GM18868 (cell line): Measurements from ENCODE around the gene COTL1.
"Not testable (repeated sequence)": the region's sequence is repeated elsewhere in the genome, so short reads cannot be mapped to it uniquely, and the experiment has no call there.

Source experiments
- ATAC-seq: cut with Tn5 transposase; IDR thresholded peaks from one replicate; pipeline ENCODE4 v1.9.1; 2021; ENCODE audit warnings: mild to moderate bottlenecking, moderate library complexity; ENCODE audit not compliant: unreplicated experiment

COTL1 gene

DNA sequence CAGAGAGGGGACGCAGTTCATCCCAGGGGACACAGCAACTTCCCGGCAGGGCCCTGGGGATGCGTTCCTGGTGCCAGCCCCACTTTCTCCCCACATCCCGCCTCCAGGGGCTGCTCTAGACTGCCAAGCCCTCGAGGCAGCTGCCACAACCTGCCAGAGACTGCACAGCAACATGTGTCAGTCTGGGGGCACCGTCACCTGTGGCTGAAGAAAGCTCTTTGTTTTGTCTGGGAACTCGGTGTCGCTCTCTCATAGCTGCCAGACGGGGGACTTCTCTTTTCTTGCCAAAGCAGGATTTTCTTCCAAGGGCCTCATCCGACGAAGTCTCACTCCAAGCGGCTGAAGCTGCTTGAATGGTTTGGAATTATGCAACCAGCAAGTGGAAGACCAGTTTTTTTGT, 43.7 kb downstream of the COTL1 start:
- no peak for ATAC-seq

DNA sequence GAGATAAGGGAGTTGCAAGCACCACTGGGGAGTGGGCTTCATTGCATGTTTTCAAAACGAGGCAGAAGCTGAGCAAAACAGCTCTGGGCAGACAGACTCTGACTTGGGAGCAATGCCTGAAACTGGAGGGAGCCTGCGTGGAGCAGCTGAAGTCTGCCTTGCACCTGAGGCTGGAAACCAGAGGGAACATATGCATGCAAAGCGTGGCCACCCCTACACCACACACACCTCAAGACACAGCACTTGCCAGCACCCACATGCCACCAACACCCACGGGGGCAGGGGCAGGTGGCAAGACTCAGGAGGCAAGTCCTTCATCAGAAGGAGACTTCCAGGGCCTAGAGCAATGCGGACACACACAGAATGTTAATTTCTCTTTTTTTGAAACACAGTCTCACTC, 45.8 kb downstream of the COTL1 start:
- no peak for ATAC-seq

DNA sequence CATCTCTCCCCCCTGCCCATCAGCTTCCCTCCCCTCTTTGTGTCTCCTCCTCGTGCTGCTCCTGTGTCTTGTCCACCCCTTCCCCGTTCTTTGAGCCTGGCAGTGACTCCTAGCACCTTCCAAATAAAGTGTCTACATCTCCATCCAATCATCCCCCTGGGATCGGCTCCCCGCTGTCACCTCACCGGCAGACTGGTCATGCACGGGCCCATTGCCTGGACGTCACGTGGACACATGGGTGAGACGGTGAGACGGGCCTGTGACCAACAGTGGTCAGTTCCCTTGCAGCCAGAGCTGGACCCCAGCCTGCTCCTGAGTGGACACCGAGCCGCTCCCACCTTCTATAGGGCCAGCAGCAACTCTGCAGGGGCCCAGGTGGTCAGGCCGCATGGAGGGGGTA, 46.4 kb downstream of the COTL1 start:
- ATAC-seq: no peak

DNA sequence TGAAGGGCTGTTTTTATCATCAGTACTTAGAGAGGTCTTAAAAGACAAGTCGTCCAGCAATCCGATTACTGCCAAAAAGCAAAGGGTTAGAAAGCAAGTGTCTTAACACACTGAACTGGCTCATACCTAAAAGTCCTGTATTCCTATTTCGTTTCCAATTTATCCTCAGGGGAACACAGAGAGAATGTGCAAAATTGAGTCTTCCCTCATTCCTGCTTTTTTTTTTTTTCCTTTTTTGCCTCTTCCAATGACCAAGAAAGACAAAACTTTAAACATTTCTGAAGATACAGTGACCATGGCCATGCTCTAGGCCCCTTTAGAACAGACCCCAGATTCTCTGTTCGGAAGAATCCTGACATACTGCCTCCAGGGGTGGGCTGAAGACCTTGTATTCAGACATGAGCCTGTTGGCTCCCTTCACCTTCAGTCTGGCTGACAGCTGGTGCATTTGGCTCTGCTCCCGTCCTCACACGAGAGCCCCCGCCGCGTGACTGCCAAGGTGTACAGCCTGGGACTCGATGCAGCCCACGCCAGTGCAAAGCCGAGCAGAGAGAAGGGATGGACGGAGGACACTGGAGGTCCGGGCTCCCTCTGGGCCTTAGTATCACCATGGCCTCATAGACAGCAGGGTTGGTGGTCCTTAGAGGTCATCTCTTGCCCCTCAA, 47.0 kb downstream of the COTL1 start:
- no peak for ATAC-seq

DNA sequence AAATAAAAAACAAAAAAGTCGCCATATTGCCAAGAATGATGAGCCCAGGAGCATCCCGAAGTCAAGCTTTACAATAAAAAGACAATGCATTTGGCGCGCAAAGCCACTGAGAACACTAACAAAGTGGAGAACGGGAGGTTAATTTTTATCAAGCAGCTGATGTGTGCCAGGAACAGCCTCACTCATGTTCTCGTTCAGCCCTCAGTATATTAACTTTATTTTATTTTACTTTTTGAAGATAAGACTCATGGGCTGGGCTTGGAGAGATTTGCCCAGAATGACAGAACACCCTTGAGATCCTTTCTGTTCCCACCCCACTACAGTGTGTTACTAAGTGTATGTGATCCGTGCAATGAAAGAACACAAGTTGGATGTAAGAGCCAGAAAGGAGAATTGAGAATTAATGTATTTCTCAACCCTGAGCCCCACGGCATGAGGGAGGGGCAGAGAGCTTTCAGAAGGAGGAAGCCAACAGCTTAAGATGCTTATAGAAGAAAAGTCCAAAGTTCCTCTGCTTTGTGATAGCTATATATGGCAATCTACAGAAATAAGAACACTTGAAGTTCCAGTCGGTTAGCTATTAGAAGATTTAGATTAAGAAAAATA, 48.4 kb downstream of the COTL1 start:
- no peak for ATAC-seq

DNA sequence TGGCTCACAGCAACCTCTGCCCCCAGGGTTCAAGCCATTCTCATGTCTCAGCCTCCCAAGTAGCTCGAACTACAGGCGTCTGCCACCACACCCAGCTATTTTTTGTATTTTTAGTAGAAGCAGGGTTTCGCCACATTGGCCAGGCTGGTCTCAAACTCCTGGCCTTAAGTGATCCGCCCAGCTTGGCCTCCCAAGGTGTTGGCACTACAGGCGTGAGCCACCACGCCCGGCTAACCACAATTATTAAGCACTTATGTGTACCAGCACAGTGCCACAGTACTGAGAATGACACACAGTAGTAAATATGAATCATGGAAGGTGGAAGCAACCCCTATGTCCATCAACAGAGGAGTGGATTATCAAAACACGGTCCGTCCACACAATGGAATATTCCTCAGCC, 49.8 kb downstream of the COTL1 start:
- ATAC-seq: no peak

DNA sequence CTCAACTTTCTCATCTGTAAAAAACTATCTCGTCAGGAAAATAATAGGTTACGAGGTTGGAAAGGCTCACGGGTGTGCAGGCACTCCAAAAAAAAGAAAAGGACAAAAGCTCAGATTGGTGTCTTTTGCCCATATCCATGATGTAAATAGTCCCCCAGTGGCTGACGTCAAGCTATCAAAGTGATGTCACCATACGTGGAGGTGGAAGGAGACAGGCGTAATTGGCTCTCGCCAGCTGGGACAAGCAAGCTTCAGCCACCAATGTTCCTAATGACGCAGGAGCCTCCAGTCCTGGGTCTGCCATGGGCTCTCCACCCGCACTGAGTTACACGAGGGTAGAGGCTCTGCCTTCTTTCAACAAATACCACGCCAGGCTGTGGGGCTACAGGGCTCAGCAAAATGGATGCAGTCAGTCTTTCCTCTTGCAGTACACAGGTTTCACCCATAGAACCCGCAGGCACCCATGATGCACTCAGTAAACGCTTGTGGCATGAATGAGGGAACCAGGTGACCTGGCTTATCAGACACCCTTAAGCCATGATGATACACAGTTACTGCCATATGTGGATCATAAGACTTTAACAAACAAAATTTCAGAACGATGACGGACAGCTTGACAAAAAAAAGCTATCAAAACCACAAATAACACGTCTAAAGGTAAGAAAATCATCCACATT, 50.5 kb downstream of the COTL1 start:
- no peak for ATAC-seq

DNA sequence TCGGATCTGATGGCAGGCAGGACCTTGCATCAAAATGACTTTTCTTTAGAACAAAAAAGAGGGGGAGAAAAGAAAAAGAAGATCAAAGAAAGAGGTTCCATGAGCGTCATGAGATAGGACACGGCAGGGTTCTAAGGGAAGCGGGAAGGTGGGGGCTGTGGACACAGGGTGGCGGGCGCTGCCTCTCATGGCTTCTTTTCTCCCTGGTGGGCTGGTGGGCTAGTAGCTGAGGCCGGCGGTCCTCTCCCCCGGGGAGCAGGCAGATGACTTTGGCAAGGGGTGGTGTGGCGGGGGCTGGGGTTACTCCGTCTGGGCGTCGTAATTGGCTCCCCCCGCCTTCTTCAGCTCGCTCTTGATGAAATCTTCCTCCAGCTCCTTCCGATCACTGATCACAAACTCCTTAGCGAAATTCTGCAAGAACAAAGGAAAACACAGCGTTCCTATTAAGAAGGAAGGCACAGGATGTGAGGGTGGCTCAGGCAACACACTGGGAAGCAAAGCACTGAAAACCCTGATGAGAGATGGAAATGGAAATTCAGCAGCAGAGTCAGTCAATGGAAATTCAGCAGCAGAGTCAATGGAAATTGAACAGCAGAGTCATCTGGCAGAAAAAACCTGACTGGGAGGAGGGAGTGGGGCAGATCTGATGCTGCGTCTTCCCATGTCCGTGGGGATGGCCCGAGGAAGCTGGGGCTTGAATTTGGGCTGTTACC, 51.2 kb downstream of the COTL1 start:
- no peak for ATAC-seq

DNA sequence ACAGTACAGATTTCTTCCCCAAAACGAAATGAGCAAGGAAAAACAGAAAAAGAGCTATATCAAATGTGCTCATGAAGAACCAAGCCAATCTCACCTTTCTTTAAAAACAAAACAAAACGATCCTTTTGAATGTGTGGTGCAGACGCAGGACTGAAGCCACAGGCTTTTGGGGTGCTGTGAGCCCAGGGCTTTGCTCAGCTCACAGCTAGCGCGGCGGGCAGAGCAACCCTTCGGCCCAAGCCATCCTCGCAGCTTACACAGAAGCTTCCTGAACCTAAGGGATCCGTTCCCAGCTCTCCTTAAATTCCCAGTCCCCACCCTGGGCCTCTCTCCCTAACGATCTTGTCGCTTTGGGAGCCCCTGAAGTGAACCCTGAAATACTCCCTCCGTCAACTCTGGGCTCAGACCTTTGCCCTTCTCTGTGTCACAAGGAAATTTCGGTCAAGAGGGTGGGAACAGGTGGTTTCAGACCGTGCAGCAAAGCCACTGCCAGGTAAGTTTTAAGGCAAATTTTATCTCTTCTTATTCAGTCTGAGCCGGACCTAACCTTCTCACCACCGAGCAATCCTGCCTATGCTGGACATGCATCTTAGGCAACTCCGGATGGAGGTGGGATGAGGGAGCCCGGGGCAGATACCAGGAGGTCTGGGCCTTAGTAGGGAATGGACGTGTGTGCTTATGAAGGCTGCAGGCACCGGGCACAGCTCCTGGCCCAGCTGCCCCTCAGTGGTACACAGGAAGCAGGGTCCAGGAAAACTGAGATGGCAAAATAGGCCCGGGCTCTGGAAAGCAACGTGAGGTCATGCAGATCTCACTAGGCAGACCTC, 52.0 kb downstream of the COTL1 start:
- ATAC-seq: no peak

DNA sequence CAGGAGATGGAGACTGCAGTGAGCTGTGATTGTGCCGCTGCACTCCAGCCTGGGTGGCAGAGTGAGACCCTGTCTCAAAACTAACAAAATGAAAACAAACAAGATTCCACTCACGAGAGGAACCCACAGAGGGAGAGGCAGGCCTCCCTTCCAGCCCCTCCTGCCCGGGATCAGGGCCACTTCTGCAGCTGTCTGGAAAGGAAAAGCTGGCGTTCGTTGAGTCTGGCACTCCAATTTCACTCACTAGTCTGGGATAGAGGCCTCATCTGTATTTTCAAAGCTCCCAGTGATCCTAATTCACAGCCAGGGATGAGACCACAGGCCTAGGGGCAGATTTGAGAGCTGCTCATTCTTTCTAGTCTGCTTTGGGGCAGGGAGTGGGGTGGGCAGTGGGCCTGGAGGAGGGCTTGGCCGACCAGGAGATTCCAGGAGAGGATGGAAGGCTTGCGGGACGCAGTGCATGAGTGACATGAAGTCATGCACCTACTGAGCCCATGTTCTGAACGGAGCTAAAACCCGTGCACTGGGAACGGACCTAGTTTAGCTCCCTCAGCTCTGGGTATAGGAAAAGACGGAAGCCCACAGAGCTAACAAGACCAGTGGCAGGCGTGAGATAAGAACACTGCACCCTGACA, 54.0 kb downstream of the COTL1 start:
- no peak for ATAC-seq

DNA sequence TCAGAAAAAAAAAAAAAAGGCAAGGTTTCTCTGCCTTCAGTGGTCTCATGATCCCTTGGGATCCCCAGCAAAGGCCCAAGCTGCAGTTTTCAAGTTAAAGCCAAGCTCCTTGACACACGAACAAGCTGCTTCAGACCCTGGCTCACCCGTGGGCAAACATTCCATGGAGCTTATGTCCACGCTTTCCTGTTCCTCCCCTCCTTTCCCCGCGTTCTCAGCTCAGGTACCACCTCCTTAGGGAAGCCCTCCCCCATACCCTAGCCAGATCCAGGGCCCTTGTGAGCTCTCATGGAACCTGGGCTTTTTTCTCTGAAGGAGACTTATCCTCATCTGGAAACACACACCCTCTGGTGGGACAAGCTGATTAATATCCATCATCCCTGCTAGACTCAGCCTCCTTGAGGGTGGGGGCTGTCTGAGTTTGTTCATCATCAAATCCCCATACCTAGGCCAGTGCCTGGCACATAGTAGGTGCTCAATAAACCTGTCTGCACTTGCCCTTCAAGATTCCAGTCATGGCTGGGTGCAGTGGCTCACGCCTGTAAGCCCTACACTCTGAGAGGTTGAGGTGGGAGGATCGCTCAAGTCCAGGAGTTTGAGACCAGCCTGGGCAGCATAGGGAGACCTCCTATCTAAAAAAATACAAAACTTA, 54.7 kb downstream of the COTL1 start:
- no peak for ATAC-seq

DNA sequence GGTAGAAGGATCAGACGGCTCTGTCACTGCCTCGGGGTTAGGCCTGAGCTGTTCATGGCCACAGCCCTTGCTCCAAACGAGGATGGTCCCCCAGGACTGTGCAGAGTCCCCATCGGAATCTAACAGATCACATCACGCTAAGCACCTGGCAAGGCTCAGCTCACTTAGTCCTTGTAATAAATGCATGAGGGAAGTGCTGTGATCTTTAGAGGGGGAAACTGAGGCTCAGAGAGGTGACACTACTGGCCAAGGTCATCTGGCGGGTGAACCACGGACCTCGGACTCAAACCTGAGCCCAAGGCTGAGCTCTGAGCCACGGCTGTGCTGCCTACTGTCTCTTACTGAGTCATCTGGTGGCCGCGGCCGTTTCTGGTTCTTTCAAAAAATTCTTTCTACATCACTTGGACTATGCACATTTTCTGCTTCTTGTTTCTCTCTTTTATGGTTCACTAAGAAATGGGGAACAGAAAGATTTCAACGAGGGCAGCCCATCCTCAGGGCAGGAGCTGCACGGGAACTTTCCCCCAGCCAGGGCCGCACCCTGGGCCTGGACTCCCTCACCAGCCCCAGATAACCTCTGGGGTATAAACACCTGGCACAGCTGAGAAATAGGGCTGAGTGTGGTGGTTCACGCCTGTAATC, 55.6 kb downstream of the COTL1 start:
- ATAC-seq: peak; percentile 78

DNA sequence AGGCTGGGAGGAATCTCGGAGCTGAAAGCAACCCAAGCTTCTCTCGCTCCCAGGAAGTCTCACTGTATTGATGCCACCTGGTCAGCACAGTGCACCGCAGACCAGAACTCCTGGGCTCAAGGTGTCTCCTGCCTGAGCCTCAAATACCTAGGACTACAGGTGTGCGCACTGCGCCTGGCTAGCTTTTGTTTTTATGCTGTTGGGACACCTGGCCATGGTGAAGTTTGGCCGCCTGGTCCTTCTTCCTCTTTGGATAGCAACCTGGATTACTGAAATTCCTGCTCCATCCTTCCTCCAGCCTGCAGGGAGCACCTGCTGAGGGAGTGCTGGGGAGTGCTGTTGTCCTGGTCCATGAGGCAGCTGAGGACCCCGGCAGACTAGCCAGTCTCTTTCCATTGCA, 56.6 kb downstream of the COTL1 start:
- no peak for ATAC-seq

DNA sequence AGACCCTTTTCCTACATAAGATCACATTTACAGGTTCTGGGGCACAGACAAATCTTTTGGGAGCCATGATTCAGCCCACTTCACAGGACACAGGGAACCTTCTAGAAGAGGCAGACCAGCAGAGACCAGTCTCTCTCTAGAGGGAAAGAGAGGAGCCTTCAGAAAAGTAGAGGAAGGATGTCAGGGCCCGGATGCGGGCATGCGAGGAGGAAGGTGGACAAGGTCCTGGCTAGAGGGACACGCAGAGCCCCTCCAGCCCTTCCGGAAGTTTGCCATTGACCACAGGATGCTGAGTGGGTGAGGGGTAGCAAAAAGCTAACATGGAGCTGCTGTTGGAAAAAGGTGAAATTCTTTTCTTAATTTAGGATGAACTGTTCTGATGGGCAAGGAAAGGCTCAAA, 57.6 kb downstream of the COTL1 start:
- ATAC-seq: no peak

DNA sequence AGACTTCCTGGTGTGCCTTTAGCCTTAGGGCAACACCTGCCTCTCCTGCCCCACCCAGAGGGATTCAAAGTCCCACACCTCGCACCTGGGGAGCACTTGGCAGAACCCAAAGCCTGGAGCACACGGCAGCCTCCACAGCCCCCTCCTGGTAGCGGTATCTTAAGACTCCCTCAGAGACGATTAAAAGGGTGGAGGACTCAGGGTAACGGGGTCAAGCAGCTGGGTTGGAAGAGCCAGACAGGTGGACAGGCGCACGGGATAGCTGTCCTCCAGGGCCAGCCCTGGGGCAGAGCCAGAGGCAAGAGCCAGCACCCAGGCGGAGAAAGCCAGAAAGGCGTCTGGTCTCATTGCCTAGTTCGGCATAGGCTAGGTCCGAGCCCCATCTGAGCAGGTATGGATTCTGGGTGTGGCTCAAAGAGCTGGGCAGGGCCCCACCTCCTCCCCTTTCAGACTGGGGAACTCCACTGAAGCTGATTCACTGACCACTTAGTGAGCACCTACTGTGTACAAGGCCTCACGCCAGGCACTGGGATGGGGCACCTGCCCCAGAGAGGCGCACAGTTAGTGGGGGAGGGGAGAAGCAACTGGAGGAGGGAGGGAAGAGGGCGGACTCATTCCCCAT, 58.5 kb downstream of the COTL1 start:
- ATAC-seq: no peak

DNA sequence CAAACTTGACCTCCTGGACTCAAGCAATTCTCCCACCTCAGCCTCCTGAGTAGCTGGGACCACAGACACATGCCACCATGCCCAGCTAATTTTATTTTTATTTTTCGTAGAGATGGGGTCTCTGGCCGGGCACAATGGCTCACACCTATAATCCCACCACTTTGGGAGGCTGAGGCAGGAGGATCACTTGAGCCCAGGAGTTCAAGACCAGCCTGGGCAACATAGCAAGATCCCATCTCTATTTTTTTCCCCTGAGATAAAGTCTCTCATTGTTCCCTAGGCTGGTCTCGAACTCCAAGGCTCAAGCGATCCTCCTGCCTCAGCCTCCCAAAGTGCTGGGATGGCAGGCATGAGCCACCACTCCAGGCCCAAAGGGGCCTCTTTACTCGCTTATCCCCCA, 59.0 kb downstream of the COTL1 start:
- not testable (repeated sequence) for ATAC-seq

DNA sequence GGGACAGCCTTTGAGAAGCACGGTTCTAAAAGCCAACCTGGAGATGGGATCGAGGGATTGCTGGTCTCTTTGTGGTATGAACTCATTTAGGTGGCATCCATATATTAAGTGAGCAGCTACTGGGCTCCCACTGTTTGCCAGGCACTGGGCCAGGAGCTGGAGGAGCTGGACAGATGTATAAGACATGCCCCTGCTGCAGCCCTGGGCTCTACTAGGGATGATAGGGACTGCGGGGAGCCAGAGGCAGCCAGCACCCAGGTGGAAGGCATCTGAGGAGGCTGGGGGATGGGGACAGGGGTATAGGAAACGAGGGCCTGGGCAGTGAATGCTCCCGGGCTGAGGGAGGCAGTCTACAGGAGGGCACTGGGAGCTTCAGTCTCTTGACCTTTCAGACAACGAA, 60.4 kb downstream of the COTL1 start:
- no peak for ATAC-seq

DNA sequence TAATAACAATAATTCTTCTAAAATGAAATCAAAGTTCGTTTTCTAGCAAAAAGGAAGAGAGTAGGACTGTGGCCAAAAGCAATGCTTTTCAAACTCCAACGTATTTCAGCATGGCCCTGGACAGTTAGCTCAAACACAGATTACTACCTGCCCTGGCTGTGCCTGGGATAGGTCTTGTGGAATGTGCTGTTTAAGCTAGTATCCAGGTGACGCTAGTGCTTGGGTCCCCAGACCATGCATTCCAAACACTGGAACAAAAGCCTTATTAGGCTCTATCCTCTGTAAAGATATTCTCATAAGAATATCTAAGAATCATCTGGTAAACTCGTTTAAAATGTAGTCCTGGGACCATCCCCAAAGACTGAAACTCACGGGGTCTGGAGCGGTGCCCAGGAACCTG, 60.8 kb downstream of the COTL1 start:
- no peak for ATAC-seq
